Mesodermal cell (in vitro differentiated cells): ENCODE results near the gene GAB2.

Experiments
- H3K27ac ChIP-seq: 2 replicates; pipeline ENCODE4 v1.7.0; 2013; ENCODE audit warnings: mild to moderate bottlenecking, low read depth, low read length, moderate library complexity; ENCODE audit not compliant: severe bottlenecking
- H3K36me3 ChIP-seq: 2 replicates; pipeline ENCODE4 v1.7.1; 2013; ENCODE audit warnings: mild to moderate bottlenecking, low read length, moderate library complexity; ENCODE audit not compliant: control insufficient read depth, insufficient read depth
- H3K4me1 ChIP-seq: one replicate; pipeline ENCODE4 v1.7.1; 2013; ENCODE audit warnings: mild to moderate bottlenecking, low read length; ENCODE audit not compliant: insufficient read depth, control insufficient read depth, poor library complexity, severe bottlenecking
- H3K4me3 ChIP-seq: 2 replicates; pipeline ENCODE4 v1.7.0; 2013; ENCODE audit warnings: low read length, control low read depth, mild to moderate bottlenecking; ENCODE audit not compliant: insufficient read depth, poor library complexity, severe bottlenecking; ENCODE audit errors: extremely low read depth
- H3K9me3 ChIP-seq: 2 replicates; pipeline ENCODE4 v1.7.1; 2013; ENCODE audit warnings: mild to moderate bottlenecking, low read length, moderate library complexity; ENCODE audit not compliant: control insufficient read depth
- WGBS, 2 experiments: methylation state at CpG; one replicate each; pipeline ENCODE4 v1.1.5; 2013; ENCODE audit warnings: missing lambda C conversion rate in 2 of 2; ENCODE audit not compliant: insufficient coverage in 2 of 2; 5-methylcytosine and 5-hydroxymethylcytosine counted together

GAB2 gene

DNA sequence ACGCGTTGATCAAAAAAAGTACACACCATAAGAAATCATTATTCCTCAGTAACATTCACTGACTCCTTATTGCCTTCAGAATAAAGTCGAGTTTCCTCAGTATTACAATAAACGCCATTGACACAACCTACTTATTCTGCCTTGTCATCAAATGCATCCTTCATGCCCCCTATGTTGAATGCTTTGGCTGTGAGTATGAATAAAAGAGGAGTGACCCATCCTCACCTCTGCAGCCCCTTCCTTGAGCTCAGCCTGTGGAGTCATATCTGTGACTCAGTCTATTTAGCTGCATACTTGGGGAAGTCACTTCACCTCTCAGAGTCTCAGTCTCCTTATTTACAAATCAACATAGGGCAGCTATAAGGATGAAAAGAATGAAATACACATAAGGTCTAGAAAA lies 163.8 kb downstream of the GAB2 start:
- Histone ChIP-seq H3K9me3 (no peaks in the 10 kb centered on the region), H3K27ac (no peak overlapping the region), H3K4me3 (no peak overlapping the region), H3K36me3 (peaks cover 19% of the 10 kb centered on the region), H3K4me1 (peaks cover 22% of the 10 kb centered on the region)
- WGBS, 2 experiments, result 95 to 100% methylated on average over 3 of the region's 4 CpGs

DNA sequence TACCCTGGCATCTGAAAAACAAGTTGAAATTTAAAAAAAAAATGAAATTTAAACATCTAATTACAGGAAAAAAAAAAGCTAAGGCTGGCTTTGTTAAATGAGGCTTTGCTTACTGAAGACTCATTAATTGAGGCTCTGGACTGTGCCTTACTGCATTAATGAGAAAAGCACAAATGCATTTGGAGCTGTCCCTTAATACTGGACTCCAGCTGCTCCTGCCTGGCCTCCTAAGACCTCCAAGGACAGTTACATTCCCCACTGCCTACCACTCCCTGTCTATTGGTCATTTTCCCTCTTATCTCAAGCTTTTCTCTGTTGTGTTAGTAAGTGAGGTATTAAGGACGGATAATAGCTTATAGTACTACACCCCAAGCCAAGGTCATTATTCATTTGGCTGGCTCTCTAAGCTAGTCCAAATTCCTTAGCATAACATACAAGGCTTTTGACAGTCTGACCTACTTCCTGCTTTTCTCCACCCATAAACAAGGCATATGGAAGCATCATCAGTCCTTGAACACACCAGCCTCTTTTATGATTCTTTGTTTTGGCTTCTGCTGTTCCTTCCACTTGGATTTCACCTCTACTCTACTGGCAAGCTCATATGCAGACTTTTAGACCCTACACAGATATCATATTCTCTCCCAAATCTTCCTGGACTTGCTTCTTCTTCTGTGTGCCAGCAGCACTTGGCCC lies 166.4 kb downstream of the GAB2 start:
- H3K36me3 ChIP-seq, result peaks cover 43% of the 10 kb centered on the region
- no peak overlapping the region for H3K4me3 ChIP-seq
- H3K27ac ChIP-seq, result no peak overlapping the region
- no peaks in the 10 kb centered on the region for H3K9me3 ChIP-seq
- H3K4me1 ChIP-seq, result peaks cover 12% of the 10 kb centered on the region
- no CpG with 5 or more reads among the region's 1 CpG for WGBS, 2 experiments

DNA sequence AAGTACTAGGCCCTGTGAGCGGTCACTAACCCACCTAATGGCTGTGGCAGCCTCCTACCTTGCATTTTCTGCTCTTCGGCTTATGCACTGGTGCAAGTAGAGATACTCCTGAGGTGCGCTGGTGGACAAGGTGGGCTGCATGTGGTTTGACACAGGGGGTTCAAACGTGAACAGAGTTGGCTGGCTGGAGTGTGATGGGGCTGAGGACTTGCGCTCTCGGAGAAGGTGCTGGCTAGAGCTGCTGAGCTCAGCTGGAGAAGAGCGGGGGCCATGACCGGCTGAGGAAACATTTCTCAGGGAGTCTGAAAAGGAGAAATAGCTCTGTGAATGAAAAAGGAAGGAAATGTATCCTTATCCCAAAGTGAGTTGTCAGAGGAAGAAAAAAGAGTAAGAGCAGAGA lies 167.5 kb downstream of the GAB2 start:
- H3K36me3 ChIP-seq, result peaks cover 47% of the 10 kb centered on the region
- H3K4me1 ChIP-seq, result peaks cover 12% of the 10 kb centered on the region
- WGBS, 2 experiments, result 92 to 98% methylated on average over 8 of the region's 8 CpGs
- no peaks in the 10 kb centered on the region for H3K9me3 ChIP-seq
- H3K27ac ChIP-seq, result no peak overlapping the region
- H3K4me3 ChIP-seq, result no peak overlapping the region

DNA sequence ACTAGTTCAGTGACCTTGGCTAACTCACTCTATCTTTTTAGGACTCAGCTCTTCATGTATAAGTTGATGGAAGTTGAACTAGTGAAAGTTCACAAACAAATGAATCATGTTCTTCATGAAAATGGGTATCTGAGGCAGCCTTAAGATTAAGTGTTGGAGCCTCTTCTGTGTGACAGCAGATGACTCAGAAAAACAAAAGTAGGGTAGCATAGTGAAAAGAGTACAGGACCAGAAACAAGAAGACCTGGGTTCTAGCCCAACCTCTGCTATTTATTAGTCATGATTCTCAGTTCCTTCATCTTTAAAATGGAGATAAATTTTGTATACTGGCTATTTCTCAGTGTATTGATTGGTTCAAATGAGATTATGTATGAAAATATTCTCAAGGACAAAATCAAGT lies 168.7 kb downstream of the GAB2 start:
- peaks cover 48% of the 10 kb centered on the region for H3K36me3 ChIP-seq
- peaks cover 9% of the 10 kb centered on the region for H3K4me1 ChIP-seq
- H3K9me3 ChIP-seq, result no peaks in the 10 kb centered on the region
- no peak overlapping the region for H3K27ac ChIP-seq
- no peak overlapping the region for H3K4me3 ChIP-seq

DNA sequence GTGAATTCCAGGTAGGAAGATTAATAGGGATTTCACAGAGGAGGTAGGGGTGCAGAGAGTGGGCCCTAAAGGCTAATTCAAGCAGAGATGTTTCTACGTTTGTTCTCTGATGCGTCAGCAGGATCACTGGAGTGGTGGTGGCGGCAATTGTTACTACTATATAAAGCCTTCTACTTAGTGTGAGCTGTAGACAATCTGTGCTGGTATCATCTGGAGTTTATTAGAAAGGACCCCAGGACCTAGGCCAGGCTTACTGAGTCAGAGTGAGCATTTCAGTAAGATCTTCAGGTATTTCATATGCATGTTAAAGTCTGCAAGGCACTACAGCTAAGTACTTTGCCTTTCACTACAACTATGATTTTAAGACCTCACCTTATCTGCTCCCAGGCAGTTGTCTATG lies 169.4 kb downstream of the GAB2 start:
- H3K9me3 ChIP-seq, result no peaks in the 10 kb centered on the region
- peaks cover 49% of the 10 kb centered on the region for H3K36me3 ChIP-seq
- no peak overlapping the region for H3K4me3 ChIP-seq
- H3K4me1 ChIP-seq, result peaks cover 8% of the 10 kb centered on the region
- no peak overlapping the region for H3K27ac ChIP-seq
- WGBS, 2 experiments, result 100% methylated on average over 1 of the region's 3 CpGs; no CpG with 5 or more reads in 1 of the 2 experiments

DNA sequence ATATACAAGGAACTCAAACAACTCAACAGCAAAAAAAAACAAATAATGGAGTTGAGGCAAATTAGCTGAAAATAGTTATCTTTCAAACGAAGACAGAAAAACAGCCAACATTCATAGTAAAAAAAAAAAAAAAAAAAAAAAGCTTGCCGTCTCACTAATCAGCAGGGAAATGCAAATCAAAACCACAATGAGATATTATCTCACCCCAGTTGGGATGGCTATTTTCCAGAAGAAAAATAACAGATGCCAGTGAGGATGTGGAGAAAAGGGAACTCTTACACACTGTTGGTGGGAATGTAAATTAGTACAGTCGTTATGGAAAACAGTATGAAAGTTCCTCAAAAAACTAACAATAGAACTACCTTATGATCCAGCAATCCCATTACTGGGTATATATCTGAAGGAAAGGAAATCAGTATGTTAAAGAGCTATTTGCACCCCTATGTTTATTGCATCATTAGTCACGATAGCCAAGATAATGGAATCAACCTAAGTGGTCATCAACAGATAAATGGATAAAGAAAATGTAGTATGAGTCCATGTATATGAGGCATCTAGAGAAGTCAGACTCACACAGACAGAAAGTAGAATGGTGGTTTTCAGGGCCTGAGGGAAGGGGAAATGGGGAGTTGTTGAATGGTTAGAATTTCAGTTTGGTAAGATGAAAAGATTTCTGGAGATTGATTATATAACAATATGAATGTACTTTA lies 172.9 kb downstream of the GAB2 start:
- no peak overlapping the region for H3K27ac ChIP-seq
- peaks cover 40% of the 10 kb centered on the region for H3K36me3 ChIP-seq
- H3K9me3 ChIP-seq, result peaks cover 6% of the 10 kb centered on the region
- no peaks in the 10 kb centered on the region for H3K4me1 ChIP-seq
- H3K4me3 ChIP-seq, result no peak overlapping the region
- WGBS, 2 experiments, result 80 to 100% methylated on average over 1 of the region's 4 CpGs

DNA sequence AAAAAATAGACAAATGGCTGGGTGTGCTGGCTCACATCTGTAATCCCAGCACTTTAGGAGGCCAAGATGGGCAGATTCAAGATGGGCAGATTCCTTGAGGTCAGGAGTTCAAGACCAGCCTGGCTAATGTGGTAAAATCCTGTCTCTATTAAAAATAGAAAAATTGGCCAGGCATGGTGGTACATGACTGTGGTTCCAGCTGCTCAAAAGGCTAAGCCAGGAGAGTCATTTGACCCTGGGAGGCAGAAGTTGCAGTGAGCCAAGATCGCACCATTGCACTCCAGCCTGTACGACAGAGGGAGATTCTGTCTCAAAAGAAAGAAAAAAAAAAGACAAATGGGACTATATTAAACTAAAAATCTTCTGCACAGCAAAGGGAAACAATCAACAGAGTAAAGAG lies 173.5 kb downstream of the GAB2 start:
- H3K4me3 ChIP-seq, result no peak overlapping the region

DNA sequence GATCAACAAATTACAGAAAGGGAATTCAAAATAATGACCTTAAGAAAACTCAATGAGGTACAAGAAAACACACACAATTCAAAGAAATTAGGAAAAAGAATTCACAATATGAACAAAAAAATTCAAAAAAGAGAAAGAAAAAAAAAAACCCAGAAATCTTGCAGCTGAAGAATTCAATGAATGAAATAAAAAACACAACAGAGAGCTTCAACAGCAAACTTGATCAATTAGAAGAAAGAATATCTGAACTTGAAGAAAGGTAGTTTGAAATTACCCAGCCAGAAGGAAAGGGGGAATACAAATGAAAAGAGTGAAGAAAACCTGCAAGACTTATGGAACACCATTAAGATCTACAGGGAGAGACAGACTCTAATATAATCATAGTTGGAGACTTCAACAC lies 176.1 kb downstream of the GAB2 start:
- H3K4me3 ChIP-seq, result no peak overlapping the region
- H3K4me1 ChIP-seq, result no peaks in the 10 kb centered on the region
- peaks cover 6% of the 10 kb centered on the region for H3K9me3 ChIP-seq
- H3K27ac ChIP-seq, result no peak overlapping the region
- peaks cover 9% of the 10 kb centered on the region for H3K36me3 ChIP-seq

More for the DNA sequence above, 173.5 kb downstream of the GAB2 start:
- H3K36me3 ChIP-seq, result peaks cover 33% of the 10 kb centered on the region
- no peak overlapping the region for H3K27ac ChIP-seq
- 100% methylated on average over 1 of the region's 2 CpGs; no CpG with 5 or more reads in 1 of the 2 experiments for WGBS, 2 experiments
- H3K9me3 ChIP-seq, result peaks cover 6% of the 10 kb centered on the region
- H3K4me1 ChIP-seq, result no peaks in the 10 kb centered on the region

DNA sequence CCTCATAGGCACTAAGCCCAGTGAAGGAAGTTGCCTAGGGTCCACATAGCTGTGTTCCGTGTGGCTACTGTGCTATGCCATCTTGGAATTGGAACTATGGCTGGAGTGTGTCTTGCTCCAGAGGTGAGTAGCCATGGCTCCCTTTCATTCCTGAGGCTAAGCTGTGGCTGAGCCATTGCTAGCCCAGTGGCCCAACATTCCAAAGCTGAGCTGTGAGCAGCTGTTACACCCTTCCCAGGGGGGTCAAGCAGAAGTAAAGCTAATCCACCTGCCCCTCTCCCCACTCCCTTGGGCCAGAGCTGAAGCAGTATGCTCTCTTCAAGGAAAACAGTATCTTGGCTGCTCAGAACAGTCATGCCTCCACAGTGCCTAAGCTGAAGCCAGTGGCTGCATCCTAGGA lies 177.8 kb downstream of the GAB2 start:
- peaks cover 6% of the 10 kb centered on the region for H3K9me3 ChIP-seq
- no peak overlapping the region for H3K4me3 ChIP-seq
- no peak overlapping the region for H3K27ac ChIP-seq
- WGBS, 2 experiments, result 100% methylated on average over 1 of the region's 1 CpG; no CpG with 5 or more reads in 1 of the 2 experiments
- no peaks in the 10 kb centered on the region for H3K4me1 ChIP-seq
- H3K36me3 ChIP-seq, result peaks cover 3% of the 10 kb centered on the region

DNA sequence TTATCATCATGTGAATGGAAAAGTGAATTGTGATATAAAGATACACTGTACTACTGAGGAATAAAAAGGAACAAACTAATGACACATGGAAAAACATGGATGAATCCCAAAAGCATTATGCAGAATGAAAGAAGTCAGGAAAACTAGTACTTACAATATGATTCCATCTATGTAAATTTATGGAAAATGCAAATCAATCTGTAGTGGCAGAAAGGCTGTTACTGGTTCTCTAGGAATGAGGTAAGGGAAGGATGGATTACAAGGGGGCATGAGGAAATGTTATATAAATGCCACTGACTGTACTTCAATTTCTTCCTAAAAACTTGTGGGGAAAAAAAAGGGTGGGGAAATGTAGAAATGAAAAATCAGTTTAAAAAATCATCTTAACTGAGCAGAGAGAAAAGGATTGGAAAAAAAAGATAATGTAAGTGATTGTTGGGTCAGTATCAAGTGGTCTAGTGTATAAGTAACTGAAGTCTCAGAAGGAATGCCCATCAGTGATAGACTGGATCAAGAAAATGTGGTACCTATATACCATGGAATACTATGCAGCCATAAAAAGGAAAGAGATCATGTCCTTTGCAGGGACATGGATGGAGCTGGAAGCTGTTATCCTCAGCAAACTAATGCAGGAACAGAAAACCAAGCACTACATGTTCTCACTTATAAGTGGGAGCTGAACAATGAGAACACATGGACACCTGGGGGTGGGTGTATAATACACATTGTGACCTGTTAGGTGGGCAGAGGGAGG lies 180.2 kb downstream of the GAB2 start:
- no peaks in the 10 kb centered on the region for H3K36me3 ChIP-seq
- H3K9me3 ChIP-seq, result no peaks in the 10 kb centered on the region
- H3K4me3 ChIP-seq, result no peak overlapping the region
- H3K4me1 ChIP-seq, result no peaks in the 10 kb centered on the region
- no peak overlapping the region for H3K27ac ChIP-seq

DNA sequence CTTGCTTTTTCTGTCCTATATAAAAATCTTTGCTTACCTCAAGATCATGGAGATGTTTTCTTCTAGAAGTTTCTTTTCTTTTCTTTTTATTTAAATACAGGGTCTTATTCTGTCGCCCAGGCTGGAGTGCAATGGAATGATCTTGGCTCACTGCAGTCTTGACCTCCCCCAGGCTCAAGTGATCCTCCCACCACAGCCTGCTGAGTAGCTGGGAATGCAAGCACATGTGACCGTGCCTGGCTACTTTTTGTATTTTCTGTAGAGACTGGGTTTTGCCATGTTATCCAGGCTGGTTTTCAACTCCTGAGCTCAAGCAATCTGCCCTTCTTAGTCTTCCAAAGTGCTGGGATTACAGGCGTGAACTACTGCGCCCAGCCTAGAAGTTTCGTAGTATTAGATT lies 183.6 kb downstream of the GAB2 start:
- Histone ChIP-seq H3K27ac (no peak overlapping the region), H3K36me3 (no peaks in the 10 kb centered on the region), H3K9me3 (no peaks in the 10 kb centered on the region), H3K4me1 (no peaks in the 10 kb centered on the region), H3K4me3 (no peak overlapping the region)
- 82 to 85% methylated on average over 2 to 3 of the region's 5 CpGs for WGBS, 2 experiments
